ENCODE results near the gene KRTCAP2.
"Not testable (repeated sequence)": the region's sequence is repeated elsewhere in the genome, so short reads cannot be mapped to it uniquely, and the experiment has no call there.

DNA sequence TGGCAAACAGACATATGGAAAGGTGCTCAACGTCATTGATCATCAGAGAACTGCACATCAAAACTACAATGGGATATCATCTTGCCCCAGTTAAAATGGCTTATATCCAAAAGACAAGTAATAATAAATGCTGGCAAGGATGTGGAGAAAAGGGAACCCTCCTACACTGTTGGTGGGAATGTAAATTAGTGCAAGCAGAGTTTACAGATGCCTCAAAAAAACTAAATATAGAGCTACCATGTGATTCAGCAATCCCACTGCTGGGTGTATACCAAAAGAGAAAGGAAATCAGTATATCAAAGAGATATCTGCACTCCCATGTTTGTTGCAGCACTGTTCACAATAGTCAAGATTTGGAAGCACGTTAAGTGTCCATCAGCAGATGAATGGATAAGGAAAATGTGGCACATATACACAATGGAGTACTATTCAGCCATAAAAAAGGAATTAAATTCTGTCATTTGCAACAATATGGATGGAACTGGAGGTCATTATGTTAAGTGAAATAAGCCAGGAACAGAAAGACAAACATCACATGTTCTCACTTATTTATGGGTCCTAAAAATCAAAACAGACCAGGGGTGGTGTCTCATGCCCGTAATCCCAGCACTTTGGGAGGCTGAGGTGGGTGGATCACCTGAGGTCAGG is 17.0 kb downstream of the KRTCAP2 start:
- TF ChIP-seq CTCF (IDR thresholded peaks at IDR 0.05 in 2 of 3, conservative IDR thresholded peaks at IDR 0.05 in 1 of 3; ENCODE audit: control insufficient read depth in 2 of 3, extremely low read depth in 1 of 3, insufficient read depth in 1 of 3, low read depth in 3 of 3, low read length in 3 of 3); RFX5 (IDR thresholded peaks at IDR 0.05; ENCODE audit: low read depth, low read length); RAD21 (IDR thresholded peaks at IDR 0.05; ENCODE audit: insufficient read depth, low read depth, low read length); MYC (IDR thresholded peaks at IDR 0.05; ENCODE audit: insufficient read depth, insufficient read length, insufficient replicate concordance, low read length, severe bottlenecking); ZBTB33 (IDR thresholded peaks at IDR 0.05); GABPA (IDR thresholded peaks at IDR 0.05; ENCODE audit: low read depth): not testable (repeated sequence)
- TF ChIP-seq, protein P1, sequence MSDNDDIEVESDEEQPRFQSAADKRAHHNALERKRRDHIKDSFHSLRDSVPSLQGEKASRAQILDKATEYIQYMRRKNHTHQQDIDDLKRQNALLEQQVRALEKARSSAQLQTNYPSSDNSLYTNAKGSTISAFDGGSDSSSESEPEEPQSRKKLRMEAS (IDR thresholded peaks at IDR 0.05; ENCODE audit: low read depth, low read length): not testable (repeated sequence)

All from GM12878 (cell line).